GM21737 (cell line): ENCODE data around the gene PTGER2.

Experiments
- ATAC-seq: cut with Tn5 transposase; IDR thresholded peaks from one replicate; pipeline ENCODE4 v1.9.1; 2021; ENCODE audit warnings: mild to moderate bottlenecking, moderate library complexity; ENCODE audit not compliant: unreplicated experiment

PTGER2 gene

GRCh38 chr14:52333823-52334657 is 19.9 kb downstream of the PTGER2 start:
- ATAC-seq = no peak

- ATAC-seq = no peak
Measured at GRCh38 chr14:52336241-52336640, 22.1 kb downstream of the PTGER2 start.

- ATAC-seq = no peak
Measured at GRCh38 chr14:52338051-52338681, 24.1 kb downstream of the PTGER2 start.

- ATAC-seq = no peak
Measured at GRCh38 chr14:52339262-52339661, 25.1 kb downstream of the PTGER2 start.

GRCh38 chr14:52342849-52343596 is 28.9 kb downstream of the PTGER2 start:
- ATAC-seq = no peak

- no peak for ATAC-seq
Measured at GRCh38 chr14:52346778-52347177, 32.7 kb downstream of the PTGER2 start.

- no peak for ATAC-seq
Measured at GRCh38 chr14:52348279-52348678, 34.2 kb downstream of the PTGER2 start.

GRCh38 chr14:52348776-52349175 is 34.7 kb downstream of the PTGER2 start:
- no peak for ATAC-seq

- no peak for ATAC-seq
Measured at GRCh38 chr14:52349731-52350130, 35.6 kb downstream of the PTGER2 start.

GRCh38 chr14:52350445-52350844 is 36.3 kb downstream of the PTGER2 start:
- no peak for ATAC-seq

- ATAC-seq = peak; percentile 3
Measured at GRCh38 chr14:52351233-52352060, 37.3 kb downstream of the PTGER2 start.

GRCh38 chr14:52352061-52352491 is 38.0 kb downstream of the PTGER2 start:
- ATAC-seq = peak; percentile 72

- no peak for ATAC-seq
Measured at GRCh38 chr14:52352569-52352968, 38.5 kb downstream of the PTGER2 start.

- no peak for ATAC-seq
Measured at GRCh38 chr14:52354242-52354641, 40.1 kb downstream of the PTGER2 start.

- ATAC-seq = no peak
Measured at GRCh38 chr14:52355016-52355431, 40.9 kb downstream of the PTGER2 start.

- ATAC-seq = no peak
Measured at GRCh38 chr14:52355526-52355925, 41.4 kb downstream of the PTGER2 start.

GRCh38 chr14:52356025-52356424 is 41.9 kb downstream of the PTGER2 start:
- no peak for ATAC-seq

- no peak for ATAC-seq
Measured at GRCh38 chr14:52360831-52361230, 46.7 kb downstream of the PTGER2 start.

GRCh38 chr14:52363041-52363704 is 49.1 kb downstream of the PTGER2 start:
- no peak for ATAC-seq

- ATAC-seq = no peak
Measured at GRCh38 chr14:52363961-52364360, 49.8 kb downstream of the PTGER2 start.
